HG03432 (cell line): Measurements from ENCODE around the gene MYOZ3.
A peak's percentile ranks its signal among the peaks of the same experiment; 100 is the strongest.

ENCODE experiments used
- ATAC-seq: cut with Tn5 transposase; IDR thresholded peaks from one replicate; pipeline ENCODE4 v1.9.1; 2021; ENCODE audit warnings: mild to moderate bottlenecking, moderate library complexity; ENCODE audit not compliant: unreplicated experiment

Gene MYOZ3

DNA sequence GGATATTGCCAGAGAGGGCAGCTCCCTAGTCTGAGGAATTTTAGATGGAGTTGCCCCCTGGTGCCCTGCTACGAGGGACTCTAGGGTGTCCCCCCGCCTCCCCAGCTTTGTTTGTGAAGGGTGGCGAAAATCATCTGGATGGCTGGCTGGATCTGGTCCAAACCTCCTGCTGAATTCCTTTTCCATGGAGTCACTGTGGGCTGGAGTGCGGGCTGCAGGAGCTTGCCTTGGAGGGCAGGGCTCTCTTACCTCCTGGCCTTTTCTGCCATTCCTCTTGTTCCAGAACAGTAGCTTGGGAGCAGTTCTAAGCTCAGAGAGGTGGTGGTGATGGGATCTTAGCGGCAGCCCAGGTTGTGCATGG, 18.5 kb upstream of the MYOZ3 start:
- ATAC-seq, result no peak

- ATAC-seq, result no peak
Observed at GRCh38 chr5:150642991-150643710, 17.9 kb upstream of the MYOZ3 start.

GRCh38 chr5:150644058-150644457, 17.0 kb upstream of the MYOZ3 start:
- ATAC-seq, result no peak

DNA sequence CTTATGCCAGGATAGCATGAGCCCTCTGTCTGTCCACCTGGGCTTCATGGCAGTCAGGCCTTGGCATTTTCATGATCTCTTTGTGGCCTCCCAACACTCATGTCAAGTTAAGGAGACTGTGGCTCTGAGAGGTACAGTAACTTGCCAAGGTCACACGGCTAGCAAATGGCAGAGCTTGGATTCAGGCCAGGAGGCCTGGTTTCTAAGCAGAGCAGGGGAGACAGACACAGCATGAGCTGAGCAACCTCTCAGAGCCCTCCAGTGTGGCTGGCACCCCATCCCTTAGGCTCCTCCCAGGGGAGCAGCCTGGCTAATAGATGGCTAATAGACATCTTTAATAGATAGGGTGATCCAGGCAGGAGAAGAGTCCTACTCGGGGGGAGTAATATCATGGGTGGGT, 16.5 kb upstream of the MYOZ3 start:
- no peak for ATAC-seq

DNA sequence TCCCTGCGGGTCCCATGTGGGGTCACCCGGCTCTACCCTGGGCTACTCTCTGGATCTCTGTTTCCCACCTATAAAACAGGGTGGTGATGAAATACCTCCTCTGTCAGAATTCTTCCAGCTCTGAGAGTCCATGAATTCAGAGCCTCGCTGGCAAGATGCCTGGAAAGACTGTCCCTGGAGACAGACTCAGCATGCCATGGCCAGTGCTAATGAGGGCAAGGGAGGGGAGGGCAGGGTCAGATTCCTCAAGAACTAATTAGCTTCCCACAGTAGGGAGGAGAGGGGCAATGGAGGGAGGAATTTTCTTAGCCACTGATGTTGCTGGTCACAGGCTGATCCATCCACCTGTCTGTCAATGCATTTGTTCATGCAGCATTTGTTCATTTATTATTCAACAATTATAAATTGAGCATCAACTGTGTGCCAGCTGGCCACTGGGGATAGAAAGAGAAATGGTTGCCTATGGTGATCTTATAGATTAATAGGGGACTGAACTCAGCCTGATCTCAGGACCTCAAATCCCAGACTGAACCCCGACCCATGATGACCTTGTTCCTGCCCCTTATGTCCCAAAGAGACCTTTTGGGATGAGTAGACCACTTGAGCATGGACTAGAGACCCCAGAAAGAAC, 15.9 kb upstream of the MYOZ3 start:
- no peak for ATAC-seq

DNA sequence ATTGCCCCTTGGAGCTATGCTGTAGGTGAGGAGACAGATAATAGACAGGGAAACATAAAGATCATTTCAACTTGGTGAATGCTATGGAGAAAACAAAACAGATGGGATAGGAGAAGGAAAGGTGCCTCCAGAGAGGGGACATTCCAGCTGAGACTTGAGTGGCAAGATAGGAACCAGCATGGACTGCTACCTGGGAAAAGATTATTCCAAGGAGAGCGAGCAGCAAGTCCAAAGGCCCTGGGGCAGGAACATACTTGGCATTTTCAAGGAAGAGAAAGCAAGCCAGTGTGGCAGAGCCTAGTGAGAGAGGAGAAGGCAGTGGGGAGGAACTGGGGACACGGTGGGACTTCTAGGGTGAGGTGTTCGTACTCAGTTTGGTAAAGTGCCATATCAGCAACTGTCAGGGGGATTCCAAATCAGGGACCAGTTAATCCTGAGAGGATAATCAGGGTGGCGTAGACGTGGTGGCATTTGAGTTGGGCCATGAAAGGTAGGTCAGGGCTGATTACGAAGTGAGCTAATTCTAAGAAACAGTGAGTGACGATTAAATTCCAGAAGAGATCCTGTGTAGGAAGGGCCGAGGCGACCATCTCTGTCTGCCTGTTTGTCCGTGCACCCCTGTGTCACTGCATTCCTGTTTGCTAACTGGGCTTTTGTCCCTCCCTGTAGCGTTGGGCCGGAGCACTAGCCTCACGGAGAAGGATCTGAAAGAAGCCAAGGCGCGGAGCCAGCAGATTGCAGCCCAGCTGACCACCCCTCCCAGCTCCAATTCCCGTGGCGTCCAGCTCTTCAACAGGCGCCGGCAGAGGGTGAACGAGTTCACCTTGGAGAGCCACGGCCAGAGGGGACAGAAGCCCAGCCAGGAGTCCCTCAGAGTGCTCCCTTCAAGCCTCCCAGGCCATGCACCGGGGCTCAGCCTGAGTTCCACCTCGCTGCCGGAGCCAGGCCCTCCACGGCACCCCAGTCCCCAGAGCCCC, 13.5 kb upstream of the MYOZ3 start:
- ATAC-seq, result no peak

DNA sequence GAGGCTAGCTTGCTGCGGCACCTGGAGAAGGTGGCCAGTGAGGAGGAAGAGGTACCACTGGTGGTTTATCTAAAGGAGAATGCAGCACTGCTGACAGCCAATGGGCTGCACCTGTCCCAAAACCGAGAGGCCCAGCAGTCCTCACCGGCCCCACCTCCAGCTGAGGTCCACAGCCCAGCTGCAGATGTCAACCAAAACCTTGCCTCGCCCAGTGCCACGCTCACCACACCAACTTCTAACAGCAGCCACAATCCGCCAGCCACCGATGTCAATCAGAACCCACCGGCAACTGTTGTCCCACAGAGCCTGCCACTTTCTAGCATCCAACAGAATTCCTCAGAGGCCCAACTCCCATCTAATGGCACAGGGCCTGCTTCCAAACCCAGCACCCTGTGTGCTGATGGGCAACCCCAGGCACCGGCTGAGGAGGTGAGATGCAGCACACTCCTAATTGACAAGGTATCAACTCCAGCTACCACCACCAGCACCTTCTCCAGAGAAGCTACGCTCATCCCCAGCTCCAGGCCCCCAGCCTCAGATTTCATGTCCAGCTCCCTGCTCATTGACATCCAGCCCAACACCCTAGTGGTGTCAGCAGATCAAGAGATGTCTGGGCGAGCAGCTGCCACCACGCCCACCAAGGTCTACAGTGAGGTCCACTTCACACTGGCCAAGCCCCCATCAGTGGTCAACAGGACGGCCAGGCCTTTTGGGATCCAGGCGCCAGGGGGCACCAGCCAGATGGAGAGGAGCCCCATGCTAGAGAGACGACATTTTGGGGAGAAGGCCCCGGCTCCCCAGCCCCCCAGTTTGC, 12.6 kb upstream of the MYOZ3 start:
- no peak for ATAC-seq

DNA sequence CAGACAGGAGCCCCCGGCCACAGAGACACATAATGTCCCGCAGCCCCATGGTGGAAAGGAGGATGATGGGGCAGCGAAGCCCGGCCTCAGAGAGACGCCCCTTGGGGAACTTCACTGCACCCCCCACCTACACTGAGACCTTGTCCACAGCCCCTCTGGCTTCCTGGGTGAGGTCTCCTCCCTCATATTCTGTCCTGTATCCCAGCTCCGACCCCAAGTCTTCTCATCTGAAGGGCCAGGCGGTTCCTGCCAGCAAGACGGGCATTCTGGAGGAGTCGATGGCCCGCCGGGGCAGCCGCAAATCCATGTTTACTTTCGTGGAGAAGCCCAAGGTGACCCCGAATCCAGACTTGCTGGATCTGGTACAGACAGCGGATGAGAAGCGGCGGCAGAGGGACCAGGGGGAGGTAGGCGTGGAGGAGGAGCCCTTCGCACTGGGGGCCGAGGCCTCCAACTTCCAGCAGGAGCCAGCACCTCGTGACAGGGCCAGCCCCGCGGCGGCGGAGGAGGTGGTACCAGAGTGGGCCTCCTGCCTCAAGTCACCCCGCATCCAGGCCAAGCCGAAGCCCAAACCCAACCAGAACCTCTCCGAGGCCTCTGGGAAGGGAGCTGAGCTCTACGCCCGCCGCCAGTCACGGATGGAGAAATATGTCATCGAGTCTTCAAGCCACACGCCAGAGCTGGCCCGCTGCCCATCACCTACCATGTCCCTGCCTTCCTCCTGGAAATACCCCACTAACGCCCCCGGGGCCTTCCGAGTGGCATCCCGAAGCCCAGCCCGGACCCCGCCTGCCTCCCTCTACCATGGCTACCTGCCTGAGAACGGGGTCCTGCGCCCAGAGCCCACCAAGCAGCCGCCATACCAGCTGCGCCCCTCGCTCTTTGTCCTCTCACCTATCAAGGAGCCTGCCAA, 11.7 kb upstream of the MYOZ3 start:
- no peak for ATAC-seq

DNA sequence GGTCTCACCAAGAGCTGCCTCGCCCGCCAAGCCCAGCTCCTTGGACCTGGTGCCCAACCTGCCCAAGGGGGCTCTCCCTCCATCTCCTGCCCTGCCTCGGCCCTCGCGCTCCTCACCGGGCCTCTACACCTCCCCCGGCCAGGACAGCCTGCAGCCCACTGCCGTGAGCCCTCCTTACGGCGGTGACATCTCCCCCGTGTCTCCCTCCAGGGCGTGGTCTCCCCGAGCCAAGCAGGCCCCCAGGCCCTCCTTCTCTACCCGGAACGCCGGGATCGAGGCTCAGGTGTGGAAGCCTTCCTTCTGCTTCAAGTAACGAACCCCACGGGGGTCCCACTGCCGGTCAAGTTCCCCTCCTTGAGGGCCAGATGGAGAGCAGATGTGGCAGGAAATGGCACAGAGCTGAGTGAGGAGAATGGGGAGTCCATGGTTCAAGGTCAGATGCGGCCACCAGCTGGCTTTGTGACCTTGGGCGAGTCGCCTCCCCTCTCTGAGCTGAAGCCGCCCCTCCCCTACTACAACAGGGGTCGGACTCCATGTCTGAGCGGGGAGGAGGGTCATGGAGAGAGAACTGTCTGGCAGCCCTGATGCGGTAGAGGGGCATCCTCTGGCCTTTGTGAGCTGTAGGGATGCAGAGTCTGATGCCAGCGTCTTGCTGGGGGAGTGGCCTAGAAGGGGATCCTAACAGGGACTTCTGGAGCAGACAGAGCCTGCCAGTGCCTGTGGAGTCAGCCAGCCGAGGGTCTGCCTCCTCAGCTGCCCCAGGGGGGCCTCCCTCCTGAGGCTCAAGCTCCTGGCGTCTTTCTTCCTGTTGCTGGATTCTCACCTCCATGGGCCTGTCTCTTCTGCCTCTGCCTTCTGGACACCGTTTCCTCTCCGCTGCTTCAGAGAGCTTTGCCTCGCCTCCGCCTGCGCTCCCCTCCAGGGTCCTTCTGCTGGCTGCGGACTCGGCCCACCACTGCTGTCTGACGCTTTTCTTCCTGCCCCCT, 10.7 kb upstream of the MYOZ3 start:
- ATAC-seq, result no peak

DNA sequence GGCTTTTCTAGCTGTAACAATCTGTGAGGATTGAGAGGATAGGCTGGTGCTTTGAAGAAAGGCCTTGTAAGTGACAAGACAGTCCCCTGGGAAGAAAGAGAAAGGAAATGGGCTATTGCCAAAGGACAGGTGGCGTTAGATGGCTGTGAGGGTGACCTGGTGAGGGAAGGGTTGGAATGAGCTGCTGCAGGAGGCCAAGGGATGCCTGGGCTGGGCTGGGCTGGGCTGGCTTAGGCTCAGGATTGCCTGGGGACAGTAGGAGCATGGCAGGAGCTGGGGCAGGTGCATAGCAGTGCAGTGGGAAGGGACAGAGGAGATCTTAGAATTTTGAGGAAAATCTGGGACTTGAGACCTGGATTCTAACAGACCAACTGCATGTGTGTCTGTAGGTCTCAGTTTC, 9.7 kb upstream of the MYOZ3 start:
- no peak for ATAC-seq

DNA sequence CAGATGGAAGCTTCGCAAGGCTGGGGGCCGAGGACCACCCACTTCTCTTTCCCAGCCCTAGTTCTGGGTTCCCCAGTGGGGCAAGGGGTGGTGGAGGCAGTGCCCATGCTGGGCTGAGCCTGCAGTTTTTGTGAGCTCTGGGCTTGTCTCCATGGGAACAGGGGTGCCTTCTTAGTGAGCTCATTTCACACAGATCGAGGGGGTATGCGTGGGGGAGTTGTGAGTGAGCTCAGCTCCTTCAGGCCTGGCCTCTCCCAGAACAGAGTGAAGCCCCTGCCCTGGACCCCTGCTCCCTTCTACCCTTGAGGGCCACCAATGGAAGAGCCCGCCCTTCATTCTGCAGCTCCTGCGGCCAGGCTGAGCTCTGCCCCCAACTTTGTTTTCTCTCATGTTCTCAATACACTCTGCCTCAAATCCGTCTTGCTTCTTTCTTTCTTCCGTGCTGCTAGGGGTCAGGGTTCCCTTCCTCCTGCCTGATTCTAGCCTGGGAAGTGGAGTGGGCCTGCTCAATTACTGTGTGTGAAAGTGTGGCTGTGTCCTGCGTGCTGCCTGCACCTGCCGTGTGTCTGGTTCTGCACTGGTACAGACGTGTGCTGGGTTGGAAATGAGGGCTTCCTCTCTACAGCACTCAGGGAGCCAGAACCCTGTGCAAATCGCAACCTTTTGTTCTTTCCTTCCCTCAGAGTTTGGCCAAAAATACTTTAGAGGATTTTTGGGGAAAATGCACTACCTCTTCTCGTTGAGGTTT, 9.0 kb upstream of the MYOZ3 start:
- ATAC-seq, result no peak

- no peak for ATAC-seq
Observed at GRCh38 chr5:150653145-150653761, 7.8 kb upstream of the MYOZ3 start.

DNA sequence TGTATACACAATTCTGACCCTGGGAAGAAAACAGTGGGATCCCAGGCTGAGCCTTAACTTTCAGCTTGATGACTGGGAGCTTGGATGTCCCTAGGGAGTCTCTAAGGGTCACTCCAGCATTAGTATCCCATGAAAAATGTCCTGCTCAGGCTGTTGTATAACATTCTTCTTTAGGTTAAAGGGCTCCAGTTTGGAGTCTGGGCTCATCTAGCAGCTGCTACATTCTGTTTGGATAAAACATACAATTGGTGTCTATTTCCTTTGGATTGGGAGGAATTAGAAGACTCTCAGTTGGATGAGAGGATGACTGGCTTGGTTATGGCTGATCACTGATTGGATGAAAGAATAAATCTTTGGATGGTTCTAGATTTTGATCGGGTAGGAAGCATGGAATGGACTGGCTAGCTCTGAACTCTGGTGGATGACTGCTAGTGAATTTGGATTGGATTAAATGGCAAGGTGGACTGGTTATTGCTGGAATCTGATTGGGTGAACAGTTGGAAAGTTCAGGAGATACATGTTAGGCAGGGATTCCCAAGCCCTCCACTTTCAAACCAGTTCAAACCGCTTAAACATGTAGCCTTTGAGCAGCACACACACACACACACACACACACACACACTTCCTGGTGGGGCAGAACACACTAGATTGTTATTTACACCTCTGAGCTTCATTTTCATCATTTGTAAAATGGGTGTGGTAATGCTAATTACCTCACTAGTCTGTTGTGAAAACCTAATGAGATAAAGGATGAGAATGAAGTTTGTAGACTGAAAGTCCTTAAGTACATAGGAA, 7.1 kb upstream of the MYOZ3 start:
- no peak for ATAC-seq

GRCh38 chr5:150655221-150655620, 5.8 kb upstream of the MYOZ3 start:
- ATAC-seq, result no peak

GRCh38 chr5:150656191-150657132, 4.6 kb upstream of the MYOZ3 start:
- ATAC-seq, result peak; percentile 84

- no peak for ATAC-seq
Observed at GRCh38 chr5:150658121-150658520, 2.9 kb upstream of the MYOZ3 start.
